GM12874 (cell line): Measurements from ENCODE around the gene HOXB5.

Experiments
- CTCF ChIP-seq: IDR thresholded peaks from 2 replicates; pipeline ENCODE4 v1.5.1; 2011; ENCODE audit warnings: low read depth, mild to moderate bottlenecking, control low read depth, low read length, moderate library complexity; ENCODE audit not compliant: insufficient read depth

The HOXB5 gene

DNA sequence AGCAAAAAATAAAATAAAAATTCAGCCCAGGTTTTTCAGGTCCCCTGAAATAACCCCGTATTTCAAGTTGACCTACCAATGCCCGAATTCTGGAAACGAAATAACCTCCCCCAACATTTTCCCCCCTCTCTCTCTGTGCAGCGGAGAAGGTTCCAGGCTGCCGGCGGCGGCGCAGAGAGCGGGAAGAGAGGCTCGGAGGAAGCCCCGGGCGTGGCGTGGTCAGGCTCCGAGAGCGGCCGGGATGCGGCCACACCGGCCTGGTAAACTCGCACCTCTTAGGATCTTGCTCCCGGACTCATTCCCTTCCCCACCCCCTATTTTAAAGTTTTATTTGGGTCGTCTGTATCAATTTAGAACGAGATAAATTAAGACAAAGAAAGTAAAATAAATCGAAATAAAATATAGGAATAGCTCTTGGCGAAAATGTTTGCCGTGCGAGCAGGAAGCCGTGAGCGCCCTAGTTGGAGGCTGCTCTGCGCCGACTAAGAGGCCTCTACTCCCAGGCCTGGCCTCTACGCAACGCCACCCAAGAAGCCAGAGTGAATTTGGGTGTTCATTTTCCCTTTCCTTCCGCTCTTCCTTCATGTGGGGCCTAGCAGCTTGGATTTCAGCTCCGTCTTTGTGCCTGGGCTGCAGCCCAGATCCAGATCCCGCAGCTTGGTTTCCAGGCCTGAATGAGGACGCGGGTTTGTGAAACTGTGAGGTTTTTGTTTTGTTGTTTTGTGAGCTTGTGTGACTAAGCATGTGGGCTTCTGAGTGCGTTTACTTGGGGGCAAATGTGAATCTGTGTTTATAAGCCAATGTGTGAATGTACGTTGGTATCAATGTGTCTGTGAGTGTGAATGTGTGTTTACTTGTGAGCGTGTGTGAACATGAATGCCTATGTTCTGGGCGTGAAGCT lies 12.7 kb upstream of the HOXB5 start:
- no peak for TF ChIP-seq CTCF

DNA sequence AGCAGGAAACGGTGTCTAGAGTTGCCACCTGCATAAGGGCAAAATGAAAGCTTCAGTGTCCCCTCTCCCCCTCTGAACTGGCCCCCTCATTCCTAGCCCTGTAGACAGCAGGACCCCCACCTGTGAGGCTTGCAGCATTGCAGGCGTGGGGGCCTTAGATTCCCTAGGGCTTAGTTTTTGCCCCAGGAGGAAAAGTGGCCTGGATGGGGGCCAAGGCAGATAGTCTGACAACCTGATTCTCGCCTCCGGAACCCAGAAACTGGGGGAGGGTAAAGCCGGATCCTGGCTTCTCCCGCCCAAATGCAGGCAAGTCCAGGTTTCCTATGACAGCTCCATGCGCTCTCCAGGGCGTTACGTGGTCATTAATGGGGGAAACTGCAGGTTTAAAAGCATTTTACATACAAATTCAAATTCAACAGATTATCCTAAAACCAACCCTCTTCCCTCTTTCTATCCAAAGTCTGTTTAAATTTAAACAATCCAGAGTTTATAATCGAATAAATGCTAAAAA lies 11.9 kb upstream of the HOXB5 start:
- no peak for TF ChIP-seq CTCF

DNA sequence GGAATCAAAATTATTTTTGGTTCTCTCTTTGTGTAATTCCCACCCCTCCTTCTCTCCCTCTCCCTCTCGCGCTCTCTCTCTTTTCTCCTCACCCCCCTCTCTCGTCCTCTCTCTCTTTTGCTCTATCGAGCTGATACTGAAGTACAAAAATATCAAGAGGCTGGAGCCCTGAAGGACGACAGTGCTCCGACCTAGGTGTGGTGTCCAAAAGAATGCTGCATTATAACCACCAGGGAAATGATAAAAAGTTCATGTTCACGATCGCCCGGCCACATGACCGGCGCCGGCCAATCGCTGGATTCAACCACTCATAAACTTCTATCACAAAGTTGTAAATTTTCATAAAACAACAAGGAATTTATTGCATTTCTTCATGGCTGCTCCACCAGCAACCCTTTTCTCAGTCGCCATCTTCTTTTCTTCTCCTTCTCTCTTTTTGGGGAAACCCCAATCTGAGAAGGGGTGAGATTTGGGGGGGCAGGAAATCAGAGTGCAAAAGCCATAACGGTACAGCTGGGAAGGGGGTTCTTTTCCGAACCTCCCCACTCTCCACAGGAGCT lies 11.3 kb upstream of the HOXB5 start, which contains the start of gene HOXB6:
TSS of gene HOXB6 (minus strand) at position 217 of the 560 bp plus-strand sequence. CDS start 6,836 bp downstream, outside the sequence.
- no peak for TF ChIP-seq CTCF

DNA sequence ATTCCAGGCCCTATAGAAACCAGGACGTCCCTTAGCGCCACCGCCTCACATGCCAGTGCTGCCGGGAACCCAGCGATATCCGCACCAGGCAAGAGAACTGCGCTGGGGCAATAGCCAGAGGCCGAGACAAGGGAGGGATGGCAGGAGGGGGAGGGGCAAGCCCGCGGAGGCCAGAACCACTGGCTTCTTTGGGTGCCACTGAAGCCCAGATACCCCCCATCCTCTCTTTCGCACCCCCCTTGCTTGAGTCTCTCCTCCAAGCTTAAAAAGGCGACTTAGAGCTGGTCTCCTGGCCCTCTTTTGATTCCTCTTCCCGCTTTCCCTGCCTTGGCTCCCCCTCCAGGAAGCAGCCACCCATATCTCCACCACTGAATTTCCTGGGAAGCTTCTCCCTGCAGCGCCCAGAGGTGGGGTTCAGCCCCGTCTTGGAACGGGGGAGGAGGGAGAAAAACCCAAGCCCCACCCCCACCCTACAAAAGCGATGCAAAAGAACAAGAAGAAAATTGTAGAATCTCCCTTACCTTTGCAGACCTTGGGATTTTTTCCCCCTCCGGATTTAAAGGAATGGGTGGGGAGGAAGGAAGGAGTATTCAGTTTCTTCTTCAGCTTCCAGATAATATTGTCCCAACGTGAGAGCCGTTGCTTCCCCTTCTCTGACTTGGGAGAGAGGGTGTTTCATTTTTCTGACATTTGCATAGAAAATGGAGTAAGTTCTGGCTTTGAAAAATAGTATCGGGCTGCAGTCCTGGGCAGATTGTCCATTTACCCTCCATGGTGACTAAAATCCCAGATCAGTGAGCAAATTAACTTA lies 10.6 kb upstream of the HOXB5 start:
- no peak for TF ChIP-seq CTCF

- TF ChIP-seq CTCF: no peak
These were observed 8.2 kb upstream of the HOXB5 start for GRCh38 chr17:48601539-48602425.

GRCh38 chr17:48601207-48601538 lies 7.6 kb upstream of the HOXB5 start:
- no peak for TF ChIP-seq CTCF
